ENCODE data around the gene DNAI2.

The DNAI2 gene

DNA sequence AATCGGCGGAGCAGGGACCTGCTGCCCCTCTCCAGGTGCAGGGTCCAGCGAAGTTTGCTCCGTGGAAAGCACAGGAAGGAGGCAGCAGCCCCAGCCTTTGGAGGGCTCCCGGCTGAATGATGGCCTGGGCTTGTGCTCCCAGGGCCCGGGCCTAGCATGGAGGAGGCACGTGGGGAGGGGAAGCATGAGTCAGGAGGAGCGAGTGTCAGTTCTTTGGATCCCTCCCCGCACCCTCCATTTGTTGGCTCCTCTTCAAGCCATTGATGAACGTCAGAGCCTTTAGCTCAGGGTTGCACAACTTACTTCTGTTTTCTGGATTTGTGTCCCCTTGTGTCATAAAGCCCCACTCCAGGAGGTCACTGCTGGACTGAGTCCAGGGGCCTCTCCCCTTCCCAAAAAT lies 34.9 kb upstream of the DNAI2 start:
- DNase-seq (ENCODE audit: low read depth): no peak
- H3K4me3 ChIP-seq (ENCODE audit: low read depth, low read length): no peak overlapping the region
- TF ChIP-seq, protein P1, sequence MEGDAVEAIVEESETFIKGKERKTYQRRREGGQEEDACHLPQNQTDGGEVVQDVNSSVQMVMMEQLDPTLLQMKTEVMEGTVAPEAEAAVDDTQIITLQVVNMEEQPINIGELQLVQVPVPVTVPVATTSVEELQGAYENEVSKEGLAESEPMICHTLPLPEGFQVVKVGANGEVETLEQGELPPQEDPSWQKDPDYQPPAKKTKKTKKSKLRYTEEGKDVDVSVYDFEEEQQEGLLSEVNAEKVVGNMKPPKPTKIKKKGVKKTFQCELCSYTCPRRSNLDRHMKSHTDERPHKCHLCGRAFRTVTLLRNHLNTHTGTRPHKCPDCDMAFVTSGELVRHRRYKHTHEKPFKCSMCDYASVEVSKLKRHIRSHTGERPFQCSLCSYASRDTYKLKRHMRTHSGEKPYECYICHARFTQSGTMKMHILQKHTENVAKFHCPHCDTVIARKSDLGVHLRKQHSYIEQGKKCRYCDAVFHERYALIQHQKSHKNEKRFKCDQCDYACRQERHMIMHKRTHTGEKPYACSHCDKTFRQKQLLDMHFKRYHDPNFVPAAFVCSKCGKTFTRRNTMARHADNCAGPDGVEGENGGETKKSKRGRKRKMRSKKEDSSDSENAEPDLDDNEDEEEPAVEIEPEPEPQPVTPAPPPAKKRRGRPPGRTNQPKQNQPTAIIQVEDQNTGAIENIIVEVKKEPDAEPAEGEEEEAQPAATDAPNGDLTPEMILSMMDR (IDR thresholded peaks at IDR 0.05; ENCODE audit: insufficient read depth, low read depth, low read length, missing control alignments): no peak

DNA sequence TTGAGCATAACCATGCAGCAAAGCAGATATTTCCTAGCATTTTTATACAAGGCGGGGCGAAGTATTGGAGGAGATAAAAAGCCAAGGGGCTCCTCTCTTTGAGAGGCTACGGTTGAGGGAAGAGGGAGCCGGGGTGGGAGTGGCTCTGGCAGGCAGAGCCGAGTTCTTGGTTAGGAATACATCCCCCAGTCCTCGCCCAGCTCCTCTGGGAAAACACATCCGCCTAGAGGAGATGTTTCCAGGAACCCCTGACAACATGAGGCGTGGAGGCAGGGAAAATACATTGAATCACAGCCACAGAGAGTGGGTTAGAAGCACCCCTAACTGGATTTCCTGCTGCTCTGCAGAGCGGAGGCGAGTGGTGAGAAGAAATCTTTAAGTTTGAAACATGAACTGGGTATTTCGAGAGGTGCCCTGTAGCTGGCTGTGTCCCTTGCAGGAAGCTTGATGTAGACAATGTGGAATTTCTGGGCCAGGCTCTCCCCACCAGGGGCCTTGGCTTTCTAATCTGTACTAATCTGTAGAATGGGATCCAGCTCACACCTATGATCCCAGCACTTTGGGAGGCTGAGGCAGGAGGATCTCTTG lies 33.3 kb upstream of the DNAI2 start:
- DNase-seq (ENCODE audit: low read depth): no peak
- H3K4me3 ChIP-seq (ENCODE audit: low read depth, low read length): no peak overlapping the region
- TF ChIP-seq, protein P1 (IDR thresholded peaks at IDR 0.05; ENCODE audit: insufficient read depth, low read depth, low read length, missing control alignments): no peak

DNA sequence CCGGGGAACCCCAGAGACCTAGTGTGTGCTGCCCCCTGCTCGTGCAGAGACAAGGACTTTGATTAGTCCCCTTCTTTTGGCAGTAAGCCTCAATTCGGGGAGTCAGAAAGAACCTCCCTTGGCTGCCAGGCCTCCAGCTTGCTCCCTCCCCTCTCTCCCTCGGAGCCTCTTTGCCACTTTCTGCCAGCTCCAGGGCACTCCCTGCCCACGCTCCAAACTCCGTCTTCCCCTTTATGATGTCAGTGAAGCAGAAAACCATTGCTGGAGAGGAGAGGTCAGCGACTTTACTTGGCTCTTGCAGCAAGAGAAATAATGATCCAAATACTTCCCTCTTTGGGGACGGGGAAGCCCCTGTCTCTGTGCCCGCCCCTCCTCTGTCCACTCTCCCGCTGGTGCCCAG lies 32.6 kb upstream of the DNAI2 start:
- DNase-seq (ENCODE audit: low read depth): no peak
- TF ChIP-seq, protein P1 (IDR thresholded peaks at IDR 0.05; ENCODE audit: insufficient read depth, low read depth, low read length, missing control alignments): no peak
- no peak overlapping the region for H3K4me3 ChIP-seq (ENCODE audit: low read depth, low read length)

DNA sequence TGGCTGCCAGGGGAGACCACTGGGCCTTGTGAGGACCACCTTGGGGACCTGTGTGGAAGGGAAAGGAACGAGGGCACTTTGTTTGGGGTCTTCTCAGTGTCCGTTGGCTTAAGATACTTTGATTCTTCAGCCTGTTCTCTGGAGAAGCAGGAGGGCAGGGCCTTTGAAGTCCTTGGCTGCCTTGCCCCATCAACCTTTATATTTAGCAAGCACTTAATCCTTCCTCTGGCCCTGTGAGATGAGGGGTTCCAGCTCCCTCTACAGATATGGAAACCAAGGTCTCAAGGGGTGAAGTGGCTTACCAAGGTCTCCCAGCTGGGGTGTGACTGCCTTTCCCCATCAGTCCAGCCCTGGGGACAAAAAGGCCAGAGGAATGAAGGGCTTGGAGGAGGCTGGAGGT lies 32.2 kb upstream of the DNAI2 start:
- DNase-seq (ENCODE audit: low read depth): no peak
- TF ChIP-seq, protein P1 (IDR thresholded peaks at IDR 0.05; ENCODE audit: insufficient read depth, low read depth, low read length, missing control alignments): no peak
- no peak overlapping the region for H3K4me3 ChIP-seq (ENCODE audit: low read depth, low read length)

DNA sequence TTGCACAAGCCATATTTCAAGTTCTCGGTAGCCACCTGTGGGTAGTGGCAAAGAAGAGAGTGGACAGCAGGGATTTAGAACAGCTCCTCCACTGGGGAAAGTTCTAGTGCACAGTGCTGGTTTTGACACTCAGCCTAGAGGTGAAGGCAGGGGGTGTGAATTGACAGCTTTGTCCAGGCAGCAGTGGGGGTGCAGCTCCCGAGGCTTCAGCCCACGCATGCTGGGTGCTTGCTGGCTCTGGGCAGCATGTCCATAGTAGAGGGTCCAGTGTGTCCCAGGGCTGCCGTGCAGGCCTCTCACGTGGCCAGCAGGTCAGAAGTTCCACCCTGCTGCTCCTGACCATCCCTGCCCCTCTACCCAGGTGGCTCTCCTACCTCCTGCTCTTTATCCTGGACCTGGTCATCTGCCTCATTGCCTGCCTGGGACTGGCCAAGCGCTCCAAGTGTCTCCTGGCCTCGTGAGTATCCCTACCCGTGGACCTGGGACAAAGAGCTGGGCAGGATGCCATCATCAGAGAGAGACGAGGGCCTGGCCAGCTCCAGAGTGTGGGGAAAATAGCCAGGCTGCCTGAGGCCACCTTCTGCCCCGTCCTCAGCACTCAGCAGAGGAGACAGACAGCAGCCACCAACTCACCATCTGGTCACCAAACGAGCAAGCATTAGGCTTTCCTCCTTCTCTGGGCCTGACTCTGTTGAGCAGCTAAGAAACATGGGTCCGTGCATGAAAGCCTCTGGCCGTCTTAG lies 30.9 kb upstream of the DNAI2 start:
- no peak overlapping the region for H3K4me3 ChIP-seq (ENCODE audit: low read depth, low read length)
- TF ChIP-seq, protein P1 (IDR thresholded peaks at IDR 0.05; ENCODE audit: insufficient read depth, low read depth, low read length, missing control alignments): no peak
- DNase-seq (ENCODE audit: low read depth): no peak

DNA sequence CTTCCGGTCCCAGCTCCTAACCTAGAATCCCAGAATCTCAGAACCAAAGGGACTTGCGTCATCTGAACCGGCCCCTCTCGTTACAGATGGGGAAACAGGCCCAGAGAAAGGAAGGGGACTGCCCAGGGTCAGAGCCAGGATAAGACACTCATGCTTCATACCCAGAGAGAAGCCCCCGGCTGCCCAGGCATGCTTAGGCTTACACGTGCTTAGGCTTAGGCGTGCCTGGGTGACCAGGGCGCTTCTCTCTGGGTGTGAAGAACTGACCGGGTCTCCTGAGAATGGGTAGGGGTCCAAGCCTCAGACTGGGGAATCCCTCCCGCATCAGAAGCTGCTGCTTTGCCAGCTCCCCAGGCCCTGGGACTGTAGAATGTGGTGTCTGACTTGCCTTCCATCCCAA lies 29.9 kb upstream of the DNAI2 start:
- DNase-seq (ENCODE audit: low read depth): no peak
- TF ChIP-seq, protein P1 (IDR thresholded peaks at IDR 0.05; ENCODE audit: insufficient read depth, low read depth, low read length, missing control alignments): no peak
- no peak overlapping the region for H3K4me3 ChIP-seq (ENCODE audit: low read depth, low read length)

DNA sequence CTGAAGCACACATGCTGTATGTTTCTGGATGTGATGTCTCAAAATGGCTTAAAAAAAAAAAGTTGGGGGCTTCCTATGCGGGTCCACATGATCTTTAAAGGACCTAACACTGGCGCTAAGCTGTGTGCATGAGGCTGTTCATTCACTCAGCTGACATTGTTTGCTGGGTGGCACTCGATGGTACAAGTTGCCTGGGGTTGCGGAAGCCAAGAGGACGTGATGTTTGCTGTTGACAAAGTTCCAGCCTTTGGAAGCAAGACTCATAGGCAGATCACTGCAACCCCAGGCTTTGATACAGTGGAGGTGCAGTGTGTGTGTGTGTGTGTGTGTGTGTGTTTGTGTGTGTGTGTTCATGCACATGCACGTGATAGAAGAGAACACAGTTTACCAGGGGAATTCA lies 29.5 kb upstream of the DNAI2 start:
- DNase-seq (ENCODE audit: low read depth): no peak
- H3K4me3 ChIP-seq (ENCODE audit: low read depth, low read length): no peak overlapping the region
- TF ChIP-seq, protein P1 (IDR thresholded peaks at IDR 0.05; ENCODE audit: insufficient read depth, low read depth, low read length, missing control alignments): no peak

Data from GM12865 (cell line).